ENCODE measurements around the gene ZNF609.

- TF ChIP-seq POLR2AphosphoS5 (IDR thresholded peaks at IDR 0.05; ENCODE audit: low read depth, low read length) (no peak), SPI1 (IDR thresholded peaks at IDR 0.05; ENCODE audit: low read depth, low read length) (no peak), TAF1 (IDR thresholded peaks at IDR 0.05; ENCODE audit: low read depth, low read length) (no peak), POLR2A (IDR thresholded peaks at IDR 0.05; ENCODE audit: low read depth, low read length) (no peak)
Observed at GRCh38 chr15:64651601-64652191, 191.3 kb downstream of the ZNF609 start.
